HL-60/S4 treated with phorbol 12-myristate 13-acetate at 8.2 ng/mL for 4 days and 3 days (cell line): ENCODE data around the gene EPHB2.
"Not testable (repeated sequence)": the region's sequence is repeated elsewhere in the genome, so short reads cannot be mapped to it uniquely, and the experiment has no call there.

Experiments used
- in situ Hi-C: fragments of 300-500 bp; cut with MboI; formaldehyde crosslinking; loops from 2 replicates; pipeline ENCODE4 v1.15.0; 2022; ENCODE audit warnings: low sequenced_read_pairs

The EPHB2 gene

GRCh38 chr1:22710701-22711049 lies at the start of gene EPHB2:
TSS of gene EPHB2 (plus strand) at chr1:22710839. CDS start at chr1:22710983, 144 bp downstream.
- in situ Hi-C loops, result no loop called here

DNA sequence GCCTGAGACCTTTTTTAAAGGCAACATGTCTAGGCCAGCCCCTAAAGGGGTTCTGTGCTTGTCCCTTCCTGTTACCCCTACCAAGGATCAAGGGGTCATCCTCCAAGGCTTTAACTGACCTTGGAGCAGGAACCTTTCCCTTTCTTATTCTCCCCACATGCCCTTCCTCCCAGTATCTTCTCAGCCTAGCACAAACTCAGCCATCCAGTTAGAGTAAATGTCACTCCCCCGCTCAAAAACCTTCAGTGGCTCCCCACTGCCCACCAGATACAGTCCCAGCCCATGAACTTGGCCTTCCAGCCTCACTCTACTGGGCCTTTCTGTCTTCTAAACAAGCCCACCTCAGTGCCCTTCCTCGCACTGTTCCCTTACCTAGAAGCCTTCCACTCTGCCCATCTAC lies 48.8 kb upstream of the EPHB2 start:
- in situ Hi-C loops, result no loop called here

DNA sequence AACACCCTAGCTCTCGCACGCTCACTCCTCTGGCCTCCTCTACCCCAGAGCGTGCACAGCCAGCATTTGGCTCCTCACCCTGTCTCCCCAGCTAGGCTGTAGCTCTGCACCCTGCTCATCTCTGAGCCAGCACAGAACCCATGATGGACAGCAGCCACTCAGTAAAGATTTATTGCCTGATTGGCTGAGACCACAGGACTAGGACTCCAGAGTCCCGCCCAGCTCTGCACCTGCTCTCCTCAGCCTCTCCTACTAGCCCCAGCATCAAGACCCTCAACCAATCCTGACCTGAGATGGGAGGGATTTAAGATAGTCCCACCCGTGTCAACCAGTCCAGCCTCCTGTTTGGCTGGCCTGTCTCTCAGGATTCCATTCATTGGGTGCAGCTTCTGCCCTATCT lies 48.3 kb upstream of the EPHB2 start:
- in situ Hi-C loops, result no loop called here

GRCh38 chr1:22662986-22663408 lies 47.6 kb upstream of the EPHB2 start:
- in situ Hi-C loops, result no loop called here

DNA sequence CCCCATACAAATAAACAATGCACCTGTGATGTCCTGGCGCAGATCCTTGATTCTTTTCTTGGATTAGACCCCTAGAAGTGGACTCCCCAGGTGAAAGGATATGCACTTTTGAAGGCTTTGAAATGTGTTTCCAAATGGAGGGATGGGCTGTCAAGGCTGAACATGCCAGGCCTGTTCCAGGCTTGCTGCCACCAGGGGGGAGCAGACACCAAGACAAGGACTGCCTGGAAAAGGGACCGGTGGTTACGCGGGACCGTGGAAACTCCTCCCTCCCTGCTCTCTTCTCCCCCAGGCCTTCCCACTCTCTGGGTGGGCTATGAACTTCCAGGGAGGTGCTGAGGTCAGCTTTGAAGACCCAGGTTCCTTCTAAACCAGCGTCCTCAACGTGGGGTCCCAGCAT lies 44.9 kb upstream of the EPHB2 start:
- in situ Hi-C loops, result no loop called here

DNA sequence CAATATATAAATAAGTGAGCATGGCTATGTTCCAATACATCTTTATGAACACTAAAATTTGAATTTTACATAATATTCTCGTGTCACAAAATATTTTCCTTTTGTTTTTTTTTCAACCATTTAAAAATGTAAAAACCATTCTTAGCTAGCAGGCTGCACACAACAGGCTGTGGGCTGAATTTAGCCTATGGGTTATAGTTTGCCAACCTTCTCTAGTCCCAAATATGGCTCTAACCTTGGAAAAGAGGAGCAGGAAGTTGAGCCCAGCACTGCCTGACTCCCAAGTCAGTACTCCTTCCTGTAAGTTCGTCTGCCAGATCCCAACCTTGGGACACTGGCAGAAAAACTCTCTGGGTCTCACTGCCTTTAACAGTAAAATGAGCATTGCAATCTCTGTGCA lies 44.2 kb upstream of the EPHB2 start:
- in situ Hi-C loops, result no loop called here

DNA sequence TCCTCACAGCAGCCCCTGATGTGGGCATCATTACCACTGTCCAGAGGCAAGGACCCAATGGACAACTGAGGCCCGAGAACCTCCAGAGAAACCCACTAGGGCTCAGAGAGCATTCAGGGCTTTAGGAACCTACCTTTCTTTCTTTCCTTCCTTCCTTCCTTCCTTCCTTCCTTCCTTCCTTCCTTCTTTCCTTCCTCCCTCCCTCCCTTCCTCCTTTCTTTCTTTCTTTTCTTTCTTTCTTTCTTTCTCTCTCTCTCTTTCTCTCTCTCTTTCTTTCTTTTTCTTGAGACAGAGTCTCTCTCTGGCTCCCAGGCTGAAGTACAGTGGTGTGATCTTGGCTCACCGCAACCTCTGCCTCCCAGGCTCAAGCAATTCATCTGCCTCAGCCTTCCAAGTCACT lies 41.8 kb upstream of the EPHB2 start:
- in situ Hi-C loops, result not testable (repeated sequence)

DNA sequence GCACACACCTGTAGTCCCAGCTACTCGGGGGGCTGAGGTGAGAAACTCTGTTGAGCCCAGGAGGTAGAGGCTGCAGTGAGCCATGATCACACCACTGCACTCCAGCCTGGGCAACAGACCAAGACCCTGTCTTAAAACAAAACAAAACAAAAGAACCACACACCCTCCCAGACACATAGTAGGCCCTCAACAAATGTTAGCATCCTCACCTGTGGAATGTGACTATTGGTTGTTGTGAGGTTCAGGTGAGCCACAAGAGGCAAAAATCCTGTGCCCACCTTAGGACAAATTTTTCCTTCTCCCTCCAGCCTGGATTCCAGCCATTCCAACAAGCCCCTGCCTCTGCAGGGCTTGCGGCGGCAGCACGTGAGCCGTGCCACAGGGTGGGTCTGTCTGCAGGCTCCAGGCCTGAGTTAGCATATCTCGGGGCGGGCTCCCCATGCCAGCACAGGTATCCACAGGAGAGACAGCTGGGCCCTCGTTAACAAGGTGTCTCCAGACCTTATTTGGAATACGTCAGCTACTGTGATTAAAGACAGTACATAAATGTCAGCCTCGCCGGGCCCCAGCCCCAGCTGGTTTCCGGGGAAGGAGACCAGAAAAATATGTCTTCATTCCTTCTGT lies 40.2 kb upstream of the EPHB2 start:
- in situ Hi-C loops, result no loop called here

DNA sequence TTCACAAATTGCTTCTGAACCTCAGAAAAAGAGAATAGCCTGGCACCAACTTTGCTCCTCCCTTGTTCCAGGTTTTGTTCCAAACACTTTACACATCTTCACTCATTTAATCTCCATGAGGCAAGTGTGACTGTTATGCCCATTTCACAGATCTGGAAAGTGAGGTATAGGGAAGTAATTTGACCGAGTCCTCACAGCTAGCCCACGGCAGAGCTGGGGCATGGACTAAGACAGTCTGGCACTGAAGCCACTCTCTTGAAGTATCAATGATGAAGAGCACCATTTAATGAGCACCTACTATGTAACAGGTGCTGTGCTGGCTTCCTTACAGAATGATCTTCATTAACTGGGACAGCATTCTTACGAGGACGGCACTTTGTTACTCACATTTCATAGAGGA lies 38.6 kb upstream of the EPHB2 start:
- in situ Hi-C loops, result no loop called here

DNA sequence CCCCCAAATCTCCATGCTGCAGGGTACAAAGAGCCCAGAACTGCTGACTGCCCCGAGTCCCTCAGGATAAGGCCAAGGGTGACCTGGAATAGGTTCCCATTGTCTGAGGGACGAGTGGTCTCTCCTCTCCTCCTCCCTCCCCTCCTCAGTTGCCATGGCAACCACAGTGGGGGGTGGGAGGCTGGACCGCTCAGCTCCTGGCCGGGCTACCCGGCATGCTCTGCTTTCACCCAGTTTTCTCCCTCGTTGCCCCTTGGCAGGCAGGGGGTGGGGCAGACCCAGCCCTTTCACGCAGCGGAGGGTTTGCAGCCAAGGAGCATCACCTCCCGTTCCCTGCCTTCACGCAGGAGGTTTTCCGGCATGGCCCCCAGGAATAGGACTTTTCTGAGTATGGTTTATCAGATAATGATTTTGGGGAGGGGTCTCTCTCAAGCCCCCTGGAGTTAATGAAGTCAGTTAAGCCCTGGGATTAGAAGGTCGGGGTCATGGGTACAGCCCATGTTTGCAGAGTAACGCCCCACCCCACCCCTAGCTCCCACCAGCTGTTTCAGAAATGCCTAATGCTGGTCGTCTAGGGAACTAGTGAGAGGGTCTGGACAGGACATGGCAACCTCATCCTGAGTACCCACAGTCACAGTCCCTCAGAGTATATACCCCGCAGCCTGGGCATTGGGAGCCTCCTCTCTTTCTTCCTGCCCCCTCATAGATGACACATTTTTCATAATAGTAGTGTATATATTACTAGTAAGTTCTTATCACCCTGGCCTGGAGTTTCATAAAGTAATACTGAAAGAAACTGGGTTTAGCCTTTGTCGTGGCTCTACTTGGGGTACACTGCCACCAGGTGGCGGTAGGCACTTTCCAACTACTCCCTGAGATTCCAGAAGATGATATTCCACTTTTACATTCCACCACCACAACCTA lies 36.9 kb upstream of the EPHB2 start:
- in situ Hi-C loops, result no loop called here

- in situ Hi-C loops, result no loop called here
These were observed 36.3 kb upstream of the EPHB2 start for GRCh38 chr1:22674410-22674749.

DNA sequence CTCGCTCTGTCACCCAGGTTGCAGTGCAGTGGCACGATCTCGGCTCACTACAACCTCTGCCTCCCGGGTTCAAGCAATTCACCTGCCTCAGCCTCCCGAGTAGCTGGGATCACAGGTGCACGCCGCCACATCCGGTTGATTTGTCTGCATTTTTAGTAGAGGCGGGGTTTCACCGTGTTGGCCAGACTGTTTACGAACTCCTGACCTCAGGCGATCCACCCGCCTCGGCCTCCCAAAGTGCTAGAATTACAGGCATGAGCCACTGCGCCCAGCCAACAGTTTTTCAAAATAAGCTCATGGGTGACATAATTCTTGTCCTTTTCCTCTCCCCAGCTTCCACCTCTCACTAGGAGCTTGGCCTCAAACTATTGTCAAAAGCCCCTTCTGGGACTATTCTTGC lies 34.5 kb upstream of the EPHB2 start:
- in situ Hi-C loops, result loop anchor here (25.0 kb wide), 1 partner anchor 211 kb away; no protein-coding TSS in a partner anchor

DNA sequence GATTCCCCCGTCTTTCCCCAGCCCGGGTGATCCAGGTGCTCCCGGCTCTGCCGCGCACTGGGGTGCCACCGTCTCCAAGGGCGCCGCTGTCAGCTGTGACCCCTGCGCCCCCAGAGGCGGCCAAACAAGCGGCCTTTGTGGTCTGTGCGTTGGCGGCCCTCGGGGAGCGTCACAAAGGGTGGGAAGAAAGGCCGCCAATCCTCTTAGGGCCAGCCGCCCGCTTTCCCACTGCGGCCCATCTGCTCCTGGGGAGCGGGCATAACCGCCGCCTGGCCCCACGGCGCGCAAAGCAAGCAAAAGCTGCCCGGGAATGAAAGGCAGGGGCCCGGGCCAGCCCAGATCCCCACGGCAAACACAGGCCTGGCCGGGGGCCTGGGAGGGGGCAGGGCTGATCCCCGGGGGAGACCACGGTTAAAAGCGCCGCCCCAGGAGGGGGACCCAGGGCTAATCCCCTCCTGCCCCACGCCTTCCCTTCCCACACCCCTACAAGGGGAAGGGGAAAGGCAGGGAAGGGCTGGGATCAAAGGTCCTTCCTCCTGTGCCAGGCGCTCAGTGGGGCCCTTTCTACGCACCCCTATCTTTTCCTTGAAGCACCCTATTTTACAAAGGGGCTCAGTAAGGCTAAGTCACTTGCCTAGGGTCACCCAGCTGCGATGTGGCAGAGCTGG lies 33.6 kb upstream of the EPHB2 start:
- in situ Hi-C loops, result loop anchor here (25.0 kb wide), 1 partner anchor 210 kb away; no protein-coding TSS in a partner anchor

GRCh38 chr1:22677931-22678896 lies 32.4 kb upstream of the EPHB2 start:
- in situ Hi-C loops, result loop anchor here (25.0 kb wide), 1 partner anchor 209 kb away; no protein-coding TSS in a partner anchor

- in situ Hi-C loops, result loop anchor here (25.0 kb wide), 1 partner anchor 207 kb away; no protein-coding TSS in a partner anchor
These were observed 29.9 kb upstream of the EPHB2 start for GRCh38 chr1:22680726-22681125.

- in situ Hi-C loops, result loop anchor here (25.0 kb wide), 1 partner anchor 206 kb away; no protein-coding TSS in a partner anchor
These were observed 28.9 kb upstream of the EPHB2 start for GRCh38 chr1:22681556-22682276.

DNA sequence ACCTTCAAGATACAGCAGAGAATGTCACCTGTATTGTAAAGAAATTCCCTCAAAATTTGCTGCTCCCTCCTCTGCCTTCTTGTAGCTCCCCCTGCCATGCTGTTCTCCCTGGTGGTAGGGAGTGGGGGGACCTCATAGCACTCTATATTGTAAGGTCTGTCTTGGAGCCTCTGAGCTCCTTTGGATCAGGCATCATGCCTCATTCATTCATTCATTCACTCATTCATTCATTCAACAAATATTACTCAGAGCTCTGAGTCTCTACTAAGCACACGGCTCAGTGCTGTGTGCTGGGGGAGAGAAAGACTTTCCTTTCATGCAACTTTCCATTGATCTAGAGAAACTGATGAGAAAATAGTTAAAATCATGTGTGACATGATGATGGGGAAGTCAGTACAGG lies 27.1 kb upstream of the EPHB2 start:
- in situ Hi-C loops, result loop anchor here (25.0 kb wide), 1 partner anchor 204 kb away; no protein-coding TSS in a partner anchor

DNA sequence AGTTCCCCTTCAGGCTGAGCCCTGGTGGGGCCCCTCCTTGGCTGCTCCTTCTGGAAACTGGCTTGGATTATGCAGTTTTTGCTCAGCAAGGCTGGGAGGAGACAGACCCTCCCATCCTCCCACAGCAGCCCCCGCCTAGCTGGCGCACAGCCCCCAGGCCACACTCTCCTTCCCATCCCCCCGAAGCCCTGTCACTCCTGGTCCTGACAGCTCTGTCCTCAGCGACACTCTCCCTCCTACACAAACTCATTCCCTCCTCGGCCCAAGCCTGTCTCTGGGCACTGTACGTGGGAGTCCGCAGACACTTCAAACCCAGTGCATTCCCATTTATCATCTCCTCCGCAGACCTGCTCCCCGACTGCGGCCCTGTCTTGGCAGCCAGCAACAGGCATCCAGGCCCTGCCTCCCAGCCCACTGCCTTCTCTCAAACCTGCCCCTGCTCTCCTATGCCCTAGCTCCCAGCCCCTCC lies 25.0 kb upstream of the EPHB2 start:
- in situ Hi-C loops, result loop anchor here (25.0 kb wide), 1 partner anchor 202 kb away; no protein-coding TSS in a partner anchor

GRCh38 chr1:22687191-22687590 lies 23.4 kb upstream of the EPHB2 start:
- in situ Hi-C loops, result loop anchor here (25.0 kb wide), 1 partner anchor 200 kb away; no protein-coding TSS in a partner anchor
